HG03097 (cell line): ENCODE results near the gene SHISAL1.

Experiments used
- ATAC-seq: cut with Tn5 transposase; IDR thresholded peaks from one replicate; pipeline ENCODE4 v1.9.1; 2021; ENCODE audit not compliant: unreplicated experiment, low FRiP score

Gene SHISAL1

DNA sequence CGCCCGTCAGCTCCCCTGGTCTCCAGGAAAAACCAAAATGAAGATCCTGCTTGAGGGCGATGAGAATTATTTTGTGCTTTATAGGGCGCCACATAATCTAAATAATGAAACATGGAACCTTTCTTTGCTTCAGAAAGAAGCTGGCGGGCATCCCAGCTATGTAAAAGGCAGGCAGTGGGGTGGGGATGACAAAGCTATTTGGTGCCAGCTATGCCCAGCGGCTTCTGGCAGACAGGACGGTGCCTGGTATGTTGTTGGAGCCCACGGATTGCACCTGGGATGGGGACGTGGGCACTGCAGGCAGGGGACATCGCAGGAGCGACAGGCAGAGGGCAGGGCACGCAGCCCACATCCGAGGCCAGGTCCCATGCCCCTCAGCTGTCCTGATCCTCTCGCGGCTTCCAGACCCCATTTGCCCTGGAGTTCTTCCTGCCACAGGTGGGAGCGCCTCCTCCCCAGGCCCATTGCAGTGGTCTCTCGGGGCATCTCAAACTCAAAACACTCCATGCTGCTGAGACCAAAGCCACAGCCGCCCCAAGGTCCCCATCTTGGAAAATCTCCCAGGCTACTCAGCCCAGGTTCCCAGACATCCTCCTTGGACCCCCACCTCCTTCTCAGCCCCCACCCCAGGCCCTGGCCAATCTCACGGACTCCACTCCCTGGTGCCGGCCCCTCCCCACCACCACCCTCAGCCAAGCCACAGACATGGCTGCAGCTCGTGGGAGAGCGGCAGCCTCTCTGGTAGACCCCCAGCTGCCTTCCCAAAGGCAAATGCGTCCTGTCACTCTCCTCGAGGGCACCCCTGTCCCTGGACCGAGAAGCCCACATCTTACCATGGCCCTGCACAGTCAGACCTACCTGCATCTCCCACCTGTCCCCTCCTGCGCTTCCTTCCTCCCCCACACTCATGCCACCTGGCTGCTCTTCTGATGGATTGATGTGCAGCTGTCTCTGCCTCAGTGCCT is 45.7 kb downstream of the SHISAL1 start:
- ATAC-seq = no peak

DNA sequence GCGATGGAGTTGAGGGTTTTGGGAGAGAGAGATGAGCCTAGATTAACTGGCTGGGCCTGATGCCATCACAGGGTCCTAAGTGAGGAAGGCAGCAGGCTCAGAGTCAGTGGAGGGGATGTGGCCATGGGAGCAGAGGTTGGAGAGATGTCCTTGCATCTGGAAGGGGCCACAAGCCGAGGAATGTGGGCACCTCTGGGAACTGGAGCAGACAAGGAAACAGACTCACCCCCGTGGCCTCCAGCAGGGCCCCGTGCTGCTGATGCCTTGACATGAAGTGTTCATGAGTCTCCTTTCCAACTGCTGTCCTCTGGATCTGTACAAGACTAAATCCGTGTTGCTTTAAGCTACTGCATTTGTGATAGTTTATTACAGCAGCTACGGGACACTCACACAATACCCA is 49.2 kb downstream of the SHISAL1 start:
- ATAC-seq = no peak

DNA sequence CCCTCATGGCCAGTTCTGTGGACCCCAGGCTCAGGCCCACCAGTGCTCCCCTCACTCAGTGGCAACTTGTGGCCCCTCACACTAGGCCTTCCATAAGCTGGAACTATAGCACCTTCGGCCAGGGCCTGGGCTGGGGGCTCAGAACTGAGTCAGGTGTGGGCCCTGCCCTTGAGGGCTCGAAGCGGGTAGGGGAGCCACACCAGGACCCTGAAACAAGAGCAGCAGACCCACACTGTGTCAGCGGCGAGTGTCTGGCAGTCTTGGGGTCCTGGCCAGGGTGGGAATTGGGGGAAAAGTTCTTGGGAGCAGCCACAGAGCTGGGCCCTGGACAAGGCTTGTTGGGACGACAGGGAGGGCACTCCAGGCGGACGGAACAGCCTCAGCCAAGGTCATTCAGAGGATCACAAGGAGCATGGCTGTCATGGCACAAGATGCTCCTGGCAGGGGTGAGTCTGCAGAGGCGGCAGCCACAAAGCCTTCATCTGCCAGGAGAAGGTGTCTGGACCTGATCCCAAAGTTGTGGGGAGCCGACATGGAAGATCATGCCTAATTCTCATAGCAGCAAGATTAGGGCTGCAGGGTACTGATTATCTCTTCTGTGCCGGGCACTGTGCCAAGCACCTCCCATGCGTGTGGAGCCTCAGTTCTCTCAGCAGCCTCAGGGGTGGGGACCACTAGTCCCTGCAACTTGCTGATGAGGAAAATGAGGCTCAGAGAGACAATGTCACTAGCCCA is 50.7 kb downstream of the SHISAL1 start:
- ATAC-seq = no peak

GRCh38 chr22:44261164-44261860 is 51.4 kb downstream of the SHISAL1 start:
- no peak for ATAC-seq

DNA sequence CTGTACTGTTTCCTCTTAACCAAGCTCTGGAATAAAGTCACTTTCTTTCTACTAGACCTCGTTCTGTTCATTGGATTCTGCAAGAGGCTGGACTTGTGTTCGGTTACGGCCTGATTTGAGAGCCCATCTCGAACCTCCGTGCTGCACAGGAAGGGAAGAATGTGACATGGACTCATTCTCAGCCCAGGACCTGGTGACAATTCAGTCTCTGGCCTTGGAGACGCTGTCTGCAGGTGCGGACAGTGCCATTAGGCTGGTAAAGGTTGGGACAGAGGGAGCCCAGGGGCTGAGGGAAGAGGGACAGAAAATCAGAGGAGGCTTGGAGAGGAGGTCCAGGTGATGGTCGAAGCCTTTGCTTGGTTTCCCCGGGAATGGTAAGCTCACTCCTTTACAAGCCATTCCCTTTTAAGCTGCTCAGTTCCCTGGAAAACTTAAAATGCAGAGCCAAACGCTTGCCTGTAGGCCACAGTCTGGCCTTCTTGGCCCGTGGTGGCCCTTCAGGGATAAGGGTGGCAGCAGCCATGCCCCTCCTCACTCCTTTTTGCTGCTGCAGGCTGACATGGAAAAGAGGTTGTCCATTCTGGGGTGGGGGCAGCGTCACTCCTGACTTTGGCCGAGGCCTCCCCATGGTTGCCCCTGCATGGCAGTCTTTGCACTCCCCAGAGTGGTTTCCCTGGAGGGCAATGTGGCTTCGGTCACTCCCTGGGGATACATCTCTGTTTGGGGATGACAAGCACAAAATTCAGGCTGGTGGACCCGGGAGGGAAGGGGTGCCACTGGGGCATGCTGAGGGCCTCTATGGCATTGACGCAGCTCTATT is 52.3 kb downstream of the SHISAL1 start:
- ATAC-seq = no peak

GRCh38 chr22:44259366-44260215 is 53.2 kb downstream of the SHISAL1 start:
- ATAC-seq = no peak

DNA sequence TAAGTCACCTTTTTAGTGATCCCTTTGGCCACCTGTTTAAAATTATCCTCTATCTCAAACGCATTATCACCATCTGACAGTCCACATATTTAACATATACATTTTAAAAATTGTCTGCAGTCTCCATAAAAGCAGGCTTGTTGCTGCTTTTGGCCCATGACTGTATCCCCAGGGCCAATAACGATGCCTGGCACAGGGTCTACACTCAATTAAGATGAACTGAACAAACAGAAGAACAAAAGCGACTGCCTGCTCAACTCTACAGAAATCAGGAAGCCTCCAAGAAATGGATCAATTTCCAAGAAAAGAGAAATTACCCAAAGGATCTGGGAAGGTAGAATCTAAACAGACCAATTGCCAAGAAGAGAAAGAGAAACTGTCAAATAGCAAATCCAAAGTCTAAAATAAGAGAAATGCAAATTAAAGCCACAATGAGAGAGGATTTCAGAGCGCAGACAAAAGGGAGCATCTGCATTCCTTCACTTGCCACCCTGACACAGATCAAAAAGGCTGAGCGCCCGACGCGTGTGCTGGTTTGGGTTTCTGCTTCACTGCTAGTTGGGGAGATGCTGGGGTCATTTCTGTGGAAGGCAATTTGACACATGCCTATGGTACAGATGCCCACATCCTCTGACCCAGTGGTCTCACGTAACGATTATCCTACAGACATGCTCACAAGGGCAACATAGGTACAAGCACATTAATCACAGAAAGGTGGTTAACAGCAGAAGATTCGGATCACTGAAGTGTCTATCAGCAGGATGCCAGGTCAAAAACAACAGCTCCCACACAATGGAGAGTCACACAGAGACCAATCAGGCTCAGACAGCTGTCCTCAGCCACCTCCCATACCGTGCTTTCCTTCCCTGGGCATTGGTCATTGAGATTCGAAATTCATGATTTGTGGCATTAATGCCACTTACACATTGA is 55.9 kb downstream of the SHISAL1 start:
- no peak for ATAC-seq

DNA sequence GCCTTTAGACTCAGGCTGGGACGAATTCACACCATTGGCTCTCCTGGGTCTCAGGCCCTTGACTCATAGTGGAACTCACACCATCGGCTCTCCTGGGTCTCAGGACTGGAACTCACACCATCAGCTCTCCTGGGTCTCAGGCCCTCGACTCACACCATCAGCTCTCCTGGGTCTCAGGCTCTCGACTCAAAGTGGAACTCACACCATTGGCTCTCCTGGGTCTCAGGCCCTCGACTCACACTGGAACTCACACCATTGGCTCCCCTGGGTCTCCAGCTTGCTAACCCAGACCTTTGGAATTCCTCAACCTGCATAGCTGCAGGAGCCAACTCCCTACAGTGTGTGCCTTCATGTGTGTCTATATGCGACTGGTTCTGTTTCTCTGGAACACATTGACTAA is 56.7 kb downstream of the SHISAL1 start:
- ATAC-seq = no peak

DNA sequence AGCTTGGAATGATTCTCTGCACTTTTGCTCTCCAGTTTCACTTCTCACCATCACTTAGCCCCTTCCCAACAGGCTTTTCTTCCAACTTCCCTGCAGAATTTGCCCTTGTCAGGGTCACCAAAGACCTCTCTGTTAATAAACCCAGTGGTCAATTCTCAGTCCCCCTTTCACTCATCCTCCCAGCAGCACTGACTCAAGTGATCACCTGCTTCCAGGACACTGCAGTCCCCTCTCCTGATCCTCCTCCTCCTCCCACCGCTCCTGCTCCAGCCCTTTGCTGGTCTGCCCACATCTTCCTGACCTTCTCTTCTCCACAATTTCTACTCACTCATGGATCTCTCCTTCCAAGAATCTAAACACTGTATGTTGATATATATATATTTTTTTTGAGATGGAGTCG is 57.9 kb downstream of the SHISAL1 start:
- ATAC-seq = no peak

- no peak for ATAC-seq
Measured at GRCh38 chr22:44249376-44250147, 63.2 kb downstream of the SHISAL1 start.

DNA sequence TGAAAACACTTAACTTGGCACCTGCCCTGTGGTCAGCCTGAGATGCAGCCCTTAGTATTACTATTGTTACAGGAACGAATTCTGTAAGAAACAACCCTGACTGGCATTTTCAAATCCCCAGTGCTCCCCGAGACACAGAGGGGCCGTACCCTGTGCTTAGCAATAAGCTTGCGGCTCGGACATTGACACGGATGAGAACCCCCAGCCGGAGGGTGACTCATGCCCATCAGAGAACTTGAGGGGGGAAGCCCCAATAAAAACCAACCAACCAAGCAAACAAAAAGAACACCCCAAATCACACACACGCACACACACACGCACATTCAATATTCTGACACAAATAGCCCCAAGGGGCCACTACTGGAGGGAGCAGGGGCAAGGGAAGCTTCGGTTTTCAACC is 63.8 kb downstream of the SHISAL1 start:
- ATAC-seq = no peak

DNA sequence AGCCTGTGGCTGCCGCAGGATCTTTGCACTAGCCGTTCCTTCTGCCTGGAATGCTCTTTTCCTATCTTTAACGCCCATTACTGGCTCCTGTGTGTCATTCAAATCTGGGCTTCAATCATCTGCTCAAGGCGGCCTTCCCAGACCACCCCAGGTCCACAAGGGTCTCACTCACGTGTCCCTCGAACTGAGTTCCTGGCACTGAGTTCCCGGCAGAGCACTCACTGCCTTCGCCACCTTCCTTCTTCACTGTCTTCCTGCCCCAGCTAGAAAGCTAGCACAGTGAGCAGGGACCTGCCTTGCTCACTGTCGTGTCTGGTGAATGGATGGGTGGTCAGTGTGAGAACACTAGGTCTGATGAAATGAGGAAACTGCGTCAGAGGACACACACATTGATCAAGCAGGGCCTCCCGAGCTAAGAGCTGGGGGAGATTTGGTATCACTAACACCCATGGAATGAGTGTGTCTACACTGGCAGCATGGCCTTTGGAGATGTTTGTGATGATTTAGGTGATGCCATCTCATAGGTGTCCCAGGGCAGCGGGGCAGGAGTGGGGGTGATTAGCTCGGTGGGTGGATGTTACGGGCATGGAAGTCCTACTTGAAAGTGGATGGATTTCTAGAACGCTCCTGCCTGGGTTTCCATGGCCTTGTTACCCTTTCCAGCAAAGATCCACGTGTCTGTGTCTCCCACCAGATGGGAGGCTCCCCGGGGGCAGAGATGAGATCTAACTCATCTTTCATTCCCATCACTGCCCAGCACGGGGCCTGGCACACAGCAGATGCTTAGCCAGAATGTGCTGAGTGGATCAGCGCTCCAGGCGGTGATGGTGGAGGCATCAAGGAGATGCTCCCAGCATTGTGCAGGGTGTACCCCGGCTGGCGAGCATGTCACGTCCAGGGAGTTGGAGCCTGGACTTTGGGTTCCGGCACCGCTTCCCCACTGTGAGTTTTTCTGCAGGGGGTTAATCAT is 64.5 kb downstream of the SHISAL1 start:
- no peak for ATAC-seq

GRCh38 chr22:44247346-44247745 is 65.4 kb downstream of the SHISAL1 start:
- ATAC-seq = no peak

GRCh38 chr22:44246615-44247326 is 66.0 kb downstream of the SHISAL1 start:
- ATAC-seq = no peak

DNA sequence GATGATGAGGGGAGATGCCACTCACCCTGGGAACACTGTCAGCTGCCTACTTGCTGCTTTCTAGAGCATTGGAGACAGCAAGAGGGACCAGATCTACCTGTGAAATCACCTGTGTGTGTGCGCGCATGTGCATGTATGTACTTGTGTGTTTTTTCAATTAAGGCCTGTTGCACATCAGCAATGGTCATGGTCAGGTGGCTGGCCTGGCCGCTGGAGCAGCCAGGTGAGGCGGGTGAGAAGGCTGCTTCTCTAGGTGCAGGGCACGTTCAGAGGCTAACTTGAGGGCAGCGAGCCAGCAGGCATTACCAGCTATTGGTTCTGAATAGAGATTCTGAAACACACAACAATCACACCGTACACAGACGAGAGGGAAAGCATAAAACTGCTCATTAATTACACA is 66.9 kb downstream of the SHISAL1 start:
- no peak for ATAC-seq

- no peak for ATAC-seq
Measured at GRCh38 chr22:44245438-44245837, 67.3 kb downstream of the SHISAL1 start.
